Mucosa of rectum (tissue), 2 donors: ENCODE results near the gene ICA1.

Experiments used
- H3K27ac ChIP-seq, 2 donors: one replicate each; pipeline ENCODE4 v1.7.0; 2013; ENCODE audit warnings: inconsistent platforms in 2 of 2, low read depth in 2 of 2, low read length in 2 of 2
- H3K27me3 ChIP-seq, 2 donors: one replicate each; pipeline ENCODE4 v1.7.0; 2013; ENCODE audit warnings: low read length in 2 of 2; ENCODE audit not compliant: control insufficient read depth in 2 of 2, insufficient read depth in 2 of 2
- H3K36me3 ChIP-seq, 2 donors: one replicate each; pipeline ENCODE4 v1.7.0; 2013; ENCODE audit warnings: low read length in 2 of 2; ENCODE audit not compliant: control insufficient read depth in 2 of 2, insufficient read depth in 2 of 2
- H3K4me1 ChIP-seq, 2 donors: one replicate each; pipeline ENCODE4 v1.7.0; 2013; ENCODE audit warnings: low read length in 2 of 2, mild to moderate bottlenecking in 1 of 2; ENCODE audit not compliant: control insufficient read depth in 2 of 2, insufficient read depth in 2 of 2
- H3K4me3 ChIP-seq, 2 donors: one replicate each; pipeline ENCODE4 v1.7.0; 2013; ENCODE audit warnings: low read length in 2 of 2
- H3K9ac ChIP-seq, 2 donors: one replicate each; pipeline ENCODE4 v1.7.0; 2013; ENCODE audit warnings: low read length in 2 of 2, low read depth in 1 of 2, mild to moderate bottlenecking in 1 of 2
- H3K9me3 ChIP-seq, 2 donors: one replicate each; pipeline ENCODE4 v1.7.0; 2013; ENCODE audit warnings: low read length in 2 of 2; ENCODE audit not compliant: control insufficient read depth in 2 of 2
- donor health status: healthy.
- donor health status: Normal muscosa, but diverticular disease.

ICA1 gene

GRCh38 chr7:8086239-8086638 lies 175.7 kb downstream of the ICA1 start:
- Histone ChIP-seq H3K27ac (no peak overlapping the region), H3K36me3 (peaks cover 5 to 7% of the 10 kb centered on the region in 2 donors), H3K9me3 (no peaks in the 10 kb centered on the region), H3K4me1 (no peaks in the 10 kb centered on the region), H3K27me3 (no peaks in the 10 kb centered on the region), H3K9ac (no peak overlapping the region), H3K4me3 (no peak overlapping the region)

- H3K27ac ChIP-seq = no peak overlapping the region
- no peak overlapping the region for H3K9ac ChIP-seq
- peaks cover 5 to 7% of the 10 kb centered on the region in 2 donors for H3K36me3 ChIP-seq
- H3K9me3 ChIP-seq = no peaks in the 10 kb centered on the region
- no peaks in the 10 kb centered on the region for H3K4me1 ChIP-seq
- no peaks in the 10 kb centered on the region for H3K27me3 ChIP-seq
- H3K4me3 ChIP-seq = no peak overlapping the region
Measured at GRCh38 chr7:8085420-8085819, 176.5 kb downstream of the ICA1 start.

- no peaks in the 10 kb centered on the region for H3K27me3 ChIP-seq
- H3K9me3 ChIP-seq = no peaks in the 10 kb centered on the region
- no peak overlapping the region for H3K27ac ChIP-seq
- peaks cover 5 to 7% of the 10 kb centered on the region in 2 donors for H3K36me3 ChIP-seq
- H3K9ac ChIP-seq = no peak overlapping the region
- no peak overlapping the region for H3K4me3 ChIP-seq
- H3K4me1 ChIP-seq = no peaks in the 10 kb centered on the region
Measured at GRCh38 chr7:8084836-8085235, 177.1 kb downstream of the ICA1 start.

GRCh38 chr7:8082762-8083161 lies 179.2 kb downstream of the ICA1 start:
- Histone ChIP-seq H3K4me1 (no peaks in the 10 kb centered on the region), H3K9me3 (no peaks in the 10 kb centered on the region), H3K27ac (no peak overlapping the region), H3K36me3 (peaks cover 5 to 7% of the 10 kb centered on the region in 2 donors), H3K9ac (no peak overlapping the region), H3K4me3 (no peak overlapping the region), H3K27me3 (no peaks in the 10 kb centered on the region)

GRCh38 chr7:8078418-8078817 lies 183.5 kb downstream of the ICA1 start:
- H3K36me3 ChIP-seq = no peaks in the 10 kb centered on the region
- H3K4me3 ChIP-seq = no peak overlapping the region
- H3K27ac ChIP-seq = no peak overlapping the region
- H3K9ac ChIP-seq = no peak overlapping the region
- H3K4me1 ChIP-seq = no peaks in the 10 kb centered on the region
- H3K9me3 ChIP-seq = no peaks in the 10 kb centered on the region
- no peaks in the 10 kb centered on the region for H3K27me3 ChIP-seq

GRCh38 chr7:8070451-8071180 lies 191.4 kb downstream of the ICA1 start:
- H3K9ac ChIP-seq = no peak overlapping the region
- no peak overlapping the region for H3K27ac ChIP-seq
- H3K36me3 ChIP-seq = peaks cover 0 to 4% of the 10 kb centered on the region in 2 donors
- no peaks in the 10 kb centered on the region for H3K9me3 ChIP-seq
- H3K27me3 ChIP-seq = no peaks in the 10 kb centered on the region
- H3K4me3 ChIP-seq = no peak overlapping the region
- peaks cover 0 to 3% of the 10 kb centered on the region in 2 donors for H3K4me1 ChIP-seq

- no peak overlapping the region for H3K4me3 ChIP-seq
- H3K4me1 ChIP-seq = peaks cover 0 to 3% of the 10 kb centered on the region in 2 donors
- no peak overlapping the region for H3K27ac ChIP-seq
- peaks cover 0 to 4% of the 10 kb centered on the region in 2 donors for H3K36me3 ChIP-seq
- no peaks in the 10 kb centered on the region for H3K9me3 ChIP-seq
- H3K27me3 ChIP-seq = no peaks in the 10 kb centered on the region
- H3K9ac ChIP-seq = no peak overlapping the region
Measured at GRCh38 chr7:8068892-8069686, 192.9 kb downstream of the ICA1 start.

- H3K36me3 ChIP-seq = peaks cover 0 to 8% of the 10 kb centered on the region in 2 donors
- H3K27me3 ChIP-seq = no peaks in the 10 kb centered on the region
- no peak overlapping the region for H3K9ac ChIP-seq
- no peak overlapping the region for H3K27ac ChIP-seq
- no peaks in the 10 kb centered on the region for H3K9me3 ChIP-seq
- H3K4me3 ChIP-seq = no peak overlapping the region
- H3K4me1 ChIP-seq = no peaks in the 10 kb centered on the region
Measured at GRCh38 chr7:8065356-8065813, 196.6 kb downstream of the ICA1 start.

GRCh38 chr7:8064828-8065227 lies 197.1 kb downstream of the ICA1 start:
- Histone ChIP-seq H3K9ac (no peak overlapping the region), H3K27ac (no peak overlapping the region), H3K9me3 (no peaks in the 10 kb centered on the region), H3K4me3 (no peak overlapping the region), H3K4me1 (no peaks in the 10 kb centered on the region), H3K36me3 (peaks cover 0 to 9% of the 10 kb centered on the region in 2 donors), H3K27me3 (no peaks in the 10 kb centered on the region)

GRCh38 chr7:8063706-8064297 lies 198.2 kb downstream of the ICA1 start:
- no peak overlapping the region for H3K4me3 ChIP-seq
- H3K27me3 ChIP-seq = no peaks in the 10 kb centered on the region
- H3K9ac ChIP-seq = no peak overlapping the region
- H3K27ac ChIP-seq = no peak overlapping the region
- H3K4me1 ChIP-seq = no peaks in the 10 kb centered on the region
- no peaks in the 10 kb centered on the region for H3K9me3 ChIP-seq
- H3K36me3 ChIP-seq = peaks cover 0 to 9% of the 10 kb centered on the region in 2 donors
